Measurements from ENCODE around the gene LINC01488. TPM values are rescaled to one million over a fixed set of nuclear protein-coding genes. Genes with fewer than 3 reads are reported as not detected.

LINC01488 gene
- total and polyA plus RNA-seq, 2 experiments from 2014 or later = not detected

GRCh38 chr11:69475141-69475865 lies 6.2 kb upstream of the LINC01488 start:
- H3K4me3 Mint-ChIP-seq = no peak overlapping the region
- no peak overlapping the region for H3K27ac Mint-ChIP-seq
- ATAC-seq (no peak), DNase-seq (ENCODE audit: low spot score) (no peak)
- Histone ChIP-seq H3K4me2 (0 out of 2 replicates have a peak overlapping the region, but pooled peaks have one; percentile 35), H3K27ac (ENCODE audit: low read depth) (no peak overlapping the region), H2AFZ (no peak overlapping the region), H3K36me3 (ENCODE audit: insufficient read depth) (no peaks in the 10 kb centered on the region), H3K79me2 (replicated peaks; ENCODE audit: insufficient read depth) (no peaks in the 10 kb centered on the region), H3F3A (replicated peaks; ENCODE audit: low read depth) (no peaks in the 10 kb centered on the region), H3K4me3 (no peak overlapping the region), H3K4me1 (ENCODE audit: insufficient read depth) (peaks cover 23% of the 10 kb centered on the region), H3K9me2 (ENCODE audit: insufficient read depth) (no peaks in the 10 kb centered on the region), H3K27me3 (ENCODE audit: insufficient read depth) (peaks cover 4% of the 10 kb centered on the region; the same call in 1 of the 2 replicates), H4K20me1 (replicated peaks; ENCODE audit: insufficient read depth) (no peaks in the 10 kb centered on the region)
- TF ChIP-seq ZNF114 (CRISPR knock-in tag; IDR thresholded peaks at IDR 0.05) = no peak
- TF ChIP-seq, protein P1, sequence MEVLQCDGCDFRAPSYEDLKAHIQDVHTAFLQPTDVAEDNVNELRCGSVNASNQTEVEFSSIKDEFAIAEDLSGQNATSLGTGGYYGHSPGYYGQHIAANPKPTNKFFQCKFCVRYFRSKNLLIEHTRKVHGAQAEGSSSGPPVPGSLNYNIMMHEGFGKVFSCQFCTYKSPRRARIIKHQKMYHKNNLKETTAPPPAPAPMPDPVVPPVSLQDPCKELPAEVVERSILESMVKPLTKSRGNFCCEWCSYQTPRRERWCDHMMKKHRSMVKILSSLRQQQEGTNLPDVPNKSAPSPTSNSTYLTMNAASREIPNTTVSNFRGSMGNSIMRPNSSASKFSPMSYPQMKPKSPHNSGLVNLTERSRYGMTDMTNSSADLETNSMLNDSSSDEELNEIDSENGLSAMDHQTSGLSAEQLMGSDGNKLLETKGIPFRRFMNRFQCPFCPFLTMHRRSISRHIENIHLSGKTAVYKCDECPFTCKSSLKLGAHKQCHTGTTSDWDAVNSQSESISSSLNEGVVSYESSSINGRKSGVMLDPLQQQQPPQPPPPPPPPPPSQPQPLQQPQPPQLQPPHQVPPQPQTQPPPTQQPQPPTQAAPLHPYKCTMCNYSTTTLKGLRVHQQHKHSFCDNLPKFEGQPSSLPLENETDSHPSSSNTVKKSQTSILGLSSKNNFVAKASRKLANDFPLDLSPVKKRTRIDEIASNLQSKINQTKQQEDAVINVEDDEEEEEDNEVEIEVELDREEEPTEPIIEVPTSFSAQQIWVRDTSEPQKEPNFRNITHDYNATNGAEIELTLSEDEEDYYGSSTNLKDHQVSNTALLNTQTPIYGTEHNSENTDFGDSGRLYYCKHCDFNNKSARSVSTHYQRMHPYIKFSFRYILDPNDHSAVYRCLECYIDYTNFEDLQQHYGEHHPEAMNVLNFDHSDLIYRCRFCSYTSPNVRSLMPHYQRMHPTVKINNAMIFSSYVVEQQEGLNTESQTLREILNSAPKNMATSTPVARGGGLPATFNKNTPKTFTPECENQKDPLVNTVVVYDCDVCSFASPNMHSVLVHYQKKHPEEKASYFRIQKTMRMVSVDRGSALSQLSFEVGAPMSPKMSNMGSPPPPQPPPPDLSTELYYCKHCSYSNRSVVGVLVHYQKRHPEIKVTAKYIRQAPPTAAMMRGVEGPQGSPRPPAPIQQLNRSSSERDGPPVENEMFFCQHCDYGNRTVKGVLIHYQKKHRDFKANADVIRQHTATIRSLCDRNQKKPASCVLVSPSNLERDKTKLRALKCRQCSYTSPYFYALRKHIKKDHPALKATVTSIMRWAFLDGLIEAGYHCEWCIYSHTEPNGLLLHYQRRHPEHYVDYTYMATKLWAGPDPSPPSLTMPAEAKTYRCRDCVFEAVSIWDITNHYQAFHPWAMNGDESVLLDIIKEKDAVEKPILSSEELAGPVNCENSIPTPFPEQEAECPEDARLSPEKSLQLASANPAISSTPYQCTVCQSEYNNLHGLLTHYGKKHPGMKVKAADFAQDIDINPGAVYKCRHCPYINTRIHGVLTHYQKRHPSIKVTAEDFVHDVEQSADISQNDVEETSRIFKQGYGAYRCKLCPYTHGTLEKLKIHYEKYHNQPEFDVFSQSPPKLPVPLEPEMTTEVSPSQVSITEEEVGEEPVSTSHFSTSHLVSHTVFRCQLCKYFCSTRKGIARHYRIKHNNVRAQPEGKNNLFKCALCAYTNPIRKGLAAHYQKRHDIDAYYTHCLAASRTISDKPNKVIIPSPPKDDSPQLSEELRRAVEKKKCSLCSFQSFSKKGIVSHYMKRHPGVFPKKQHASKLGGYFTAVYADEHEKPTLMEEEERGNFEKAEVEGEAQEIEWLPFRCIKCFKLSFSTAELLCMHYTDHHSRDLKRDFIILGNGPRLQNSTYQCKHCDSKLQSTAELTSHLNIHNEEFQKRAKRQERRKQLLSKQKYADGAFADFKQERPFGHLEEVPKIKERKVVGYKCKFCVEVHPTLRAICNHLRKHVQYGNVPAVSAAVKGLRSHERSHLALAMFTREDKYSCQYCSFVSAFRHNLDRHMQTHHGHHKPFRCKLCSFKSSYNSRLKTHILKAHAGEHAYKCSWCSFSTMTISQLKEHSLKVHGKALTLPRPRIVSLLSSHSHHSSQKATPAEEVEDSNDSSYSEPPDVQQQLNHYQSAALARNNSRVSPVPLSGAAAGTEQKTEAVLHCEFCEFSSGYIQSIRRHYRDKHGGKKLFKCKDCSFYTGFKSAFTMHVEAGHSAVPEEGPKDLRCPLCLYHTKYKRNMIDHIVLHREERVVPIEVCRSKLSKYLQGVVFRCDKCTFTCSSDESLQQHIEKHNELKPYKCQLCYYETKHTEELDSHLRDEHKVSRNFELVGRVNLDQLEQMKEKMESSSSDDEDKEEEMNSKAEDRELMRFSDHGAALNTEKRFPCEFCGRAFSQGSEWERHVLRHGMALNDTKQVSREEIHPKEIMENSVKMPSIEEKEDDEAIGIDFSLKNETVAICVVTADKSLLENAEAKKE (CRISPR knock-in tag; IDR thresholded peaks at IDR 0.05) = no peak
- TF ChIP-seq JUNB (IDR thresholded peaks at IDR 0.05; ENCODE audit: unreplicated experiment) = no peak
- no peak for TF ChIP-seq ZNF331 (CRISPR knock-in tag; IDR thresholded peaks at IDR 0.05; ENCODE audit: low read depth)
- TF ChIP-seq EZH2 (IDR thresholded peaks at IDR 0.05; ENCODE audit: low read depth, unreplicated experiment) = no peak
- TF ChIP-seq STAT1 (IDR thresholded peaks at IDR 0.05; ENCODE audit: unreplicated experiment) = no peak
- TF ChIP-seq, protein P2, sequence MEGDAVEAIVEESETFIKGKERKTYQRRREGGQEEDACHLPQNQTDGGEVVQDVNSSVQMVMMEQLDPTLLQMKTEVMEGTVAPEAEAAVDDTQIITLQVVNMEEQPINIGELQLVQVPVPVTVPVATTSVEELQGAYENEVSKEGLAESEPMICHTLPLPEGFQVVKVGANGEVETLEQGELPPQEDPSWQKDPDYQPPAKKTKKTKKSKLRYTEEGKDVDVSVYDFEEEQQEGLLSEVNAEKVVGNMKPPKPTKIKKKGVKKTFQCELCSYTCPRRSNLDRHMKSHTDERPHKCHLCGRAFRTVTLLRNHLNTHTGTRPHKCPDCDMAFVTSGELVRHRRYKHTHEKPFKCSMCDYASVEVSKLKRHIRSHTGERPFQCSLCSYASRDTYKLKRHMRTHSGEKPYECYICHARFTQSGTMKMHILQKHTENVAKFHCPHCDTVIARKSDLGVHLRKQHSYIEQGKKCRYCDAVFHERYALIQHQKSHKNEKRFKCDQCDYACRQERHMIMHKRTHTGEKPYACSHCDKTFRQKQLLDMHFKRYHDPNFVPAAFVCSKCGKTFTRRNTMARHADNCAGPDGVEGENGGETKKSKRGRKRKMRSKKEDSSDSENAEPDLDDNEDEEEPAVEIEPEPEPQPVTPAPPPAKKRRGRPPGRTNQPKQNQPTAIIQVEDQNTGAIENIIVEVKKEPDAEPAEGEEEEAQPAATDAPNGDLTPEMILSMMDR (conservative IDR thresholded peaks at IDR 0.05; ENCODE audit: low read depth in 2 of 2) = no peak
- no peak for TF ChIP-seq POLR2AphosphoS5 (IDR thresholded peaks at IDR 0.05; ENCODE audit: low read depth)
- no peak for TF ChIP-seq EZH2phosphoT487 (IDR thresholded peaks at IDR 0.05; ENCODE audit: unreplicated experiment)
- TF ChIP-seq, protein P3, sequence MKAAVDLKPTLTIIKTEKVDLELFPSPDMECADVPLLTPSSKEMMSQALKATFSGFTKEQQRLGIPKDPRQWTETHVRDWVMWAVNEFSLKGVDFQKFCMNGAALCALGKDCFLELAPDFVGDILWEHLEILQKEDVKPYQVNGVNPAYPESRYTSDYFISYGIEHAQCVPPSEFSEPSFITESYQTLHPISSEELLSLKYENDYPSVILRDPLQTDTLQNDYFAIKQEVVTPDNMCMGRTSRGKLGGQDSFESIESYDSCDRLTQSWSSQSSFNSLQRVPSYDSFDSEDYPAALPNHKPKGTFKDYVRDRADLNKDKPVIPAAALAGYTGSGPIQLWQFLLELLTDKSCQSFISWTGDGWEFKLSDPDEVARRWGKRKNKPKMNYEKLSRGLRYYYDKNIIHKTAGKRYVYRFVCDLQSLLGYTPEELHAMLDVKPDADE (IDR thresholded peaks at IDR 0.05) = no peak
- no peak for TF ChIP-seq CREB1 (CRISPR knock-in tag; IDR thresholded peaks at IDR 0.05; ENCODE audit: low read depth)
- TF ChIP-seq NANOG (IDR thresholded peaks at IDR 0.05; ENCODE audit: borderline replicate concordance) = no peak
- no peak for TF ChIP-seq REST (IDR thresholded peaks at IDR 0.05; ENCODE audit: unreplicated experiment)
- H3K4me1 Mint-ChIP-seq = peaks cover 28% of the 10 kb centered on the region
- peaks cover 21% of the 10 kb centered on the region for H3K27me3 Mint-ChIP-seq (ENCODE audit: insufficient read depth, low read depth, poor library complexity)
- H3K9me3 Mint-ChIP-seq = peaks cover 8% of the 10 kb centered on the region; the same call in 2 of the 3 replicates
- peaks cover 4% of the 10 kb centered on the region; the same call in 1 of the 3 replicates for H3K36me3 Mint-ChIP-seq (ENCODE audit: low read depth)
